ENCODE results near the gene GPRC5C. TPM values are rescaled to one million over a fixed set of nuclear protein-coding genes. Genes with fewer than 3 reads are reported as not detected.
A peak's percentile ranks its signal among the peaks of the same experiment; 100 is the strongest.

GPRC5C gene
- total and polyA plus RNA-seq, 2 of the 13 experiments (the other 11 are each of a cell fraction or from before 2014, with no cell fraction given) = 85.6 to 300 TPM

DNA sequence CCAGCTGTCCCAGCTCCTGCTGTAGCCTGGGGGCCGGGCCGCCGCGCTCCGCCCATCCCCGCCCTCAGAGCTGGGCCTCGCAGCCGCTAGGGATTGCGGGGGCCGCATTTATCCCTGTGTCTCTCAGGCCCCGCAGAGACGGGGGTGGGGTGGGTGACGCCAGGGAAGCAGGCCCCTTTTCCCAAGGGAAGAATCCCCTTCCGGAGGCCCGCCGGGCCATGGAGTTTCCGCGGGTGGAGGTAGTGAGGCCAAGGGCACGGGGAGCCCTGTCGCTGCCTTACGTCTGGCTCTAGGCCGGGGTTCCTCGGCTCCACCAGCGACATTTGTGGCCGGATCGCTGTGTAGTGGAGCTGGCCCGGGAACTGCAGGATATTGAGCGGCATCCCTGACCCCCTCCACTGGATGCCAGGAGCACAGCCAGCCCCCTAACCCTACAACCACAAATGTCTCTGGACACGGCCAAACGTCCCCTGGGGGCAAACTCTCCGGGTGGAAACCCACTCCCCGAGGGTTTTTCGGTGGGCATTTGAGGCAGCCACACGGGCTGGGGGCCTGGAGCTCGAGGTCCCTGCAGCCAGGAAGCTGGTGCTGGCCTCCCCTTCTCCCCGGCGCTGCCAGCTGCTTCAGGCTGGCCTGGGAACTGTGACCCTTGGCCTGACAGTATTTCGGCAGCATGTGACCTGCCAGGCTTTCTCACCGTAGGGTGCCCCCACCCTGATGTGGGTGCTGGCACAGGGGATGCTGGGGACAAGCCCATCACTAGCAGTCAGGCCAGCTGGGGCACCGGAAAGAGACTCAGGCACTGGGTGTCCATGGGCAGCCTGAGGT, 22.5 kb downstream of the GPRC5C start (continued):
- TF ChIP-seq ZNF816 (CRISPR knock-in tag; IDR thresholded peaks at IDR 0.05; ENCODE audit: borderline replicate concordance) (0 out of 2 replicates have a peak, but pooled peaks have one; percentile 17), TGIF2 (CRISPR knock-in tag; IDR thresholded peaks at IDR 0.05) (0 out of 2 replicates have a peak, but pooled peaks have one; percentile 35), ZNF670 (CRISPR knock-in tag; IDR thresholded peaks at IDR 0.05; ENCODE audit: borderline replicate concordance) (no peak; the same call in 1 of the 2 replicates), JUND (CRISPR knock-in tag; IDR thresholded peaks at IDR 0.05) (no peak), ZNF850 (CRISPR knock-in tag; conservative IDR thresholded peaks at IDR 0.05) (no peak), ZNF781 (CRISPR knock-in tag; IDR thresholded peaks at IDR 0.05; ENCODE audit: borderline replicate concordance, not compliant biosample characterization) (peak; percentile 49), ZSCAN29 (CRISPR knock-in tag; conservative IDR thresholded peaks at IDR 0.05) (0 out of 2 replicates have a peak, but pooled peaks have one; percentile 70), ZNF263 (CRISPR knock-in tag; IDR thresholded peaks at IDR 0.05) (0 out of 2 replicates have a peak, but pooled peaks have one; percentile 13), HINFP (CRISPR knock-in tag; IDR thresholded peaks at IDR 0.05; ENCODE audit: low read depth) (0 out of 2 replicates have a peak, but pooled peaks have one; percentile 49), RAD21 (CRISPR knock-in tag; IDR thresholded peaks at IDR 0.05) (peak; percentile 47), ZNF276 (CRISPR knock-in tag; IDR thresholded peaks at IDR 0.05; ENCODE audit: low read depth) (peak; percentile 60), PCBP1 (IDR thresholded peaks at IDR 0.05; ENCODE audit: borderline replicate concordance, low read depth, low read length) (0 out of 2 replicates have a peak, but pooled peaks have one; percentile 8), HNRNPL (IDR thresholded peaks at IDR 0.05; ENCODE audit: low read depth, low read length) (peak; percentile 76; the same call in 1 of the 2 replicates), ZBTB14 (CRISPR knock-in tag; IDR thresholded peaks at IDR 0.05) (0 out of 2 replicates have a peak, but pooled peaks have one; percentile 18), ZNF343 (CRISPR knock-in tag; IDR thresholded peaks at IDR 0.05) (peak; percentile 55; the same call in 1 of the 2 replicates)
- TF ChIP-seq, protein P1, sequence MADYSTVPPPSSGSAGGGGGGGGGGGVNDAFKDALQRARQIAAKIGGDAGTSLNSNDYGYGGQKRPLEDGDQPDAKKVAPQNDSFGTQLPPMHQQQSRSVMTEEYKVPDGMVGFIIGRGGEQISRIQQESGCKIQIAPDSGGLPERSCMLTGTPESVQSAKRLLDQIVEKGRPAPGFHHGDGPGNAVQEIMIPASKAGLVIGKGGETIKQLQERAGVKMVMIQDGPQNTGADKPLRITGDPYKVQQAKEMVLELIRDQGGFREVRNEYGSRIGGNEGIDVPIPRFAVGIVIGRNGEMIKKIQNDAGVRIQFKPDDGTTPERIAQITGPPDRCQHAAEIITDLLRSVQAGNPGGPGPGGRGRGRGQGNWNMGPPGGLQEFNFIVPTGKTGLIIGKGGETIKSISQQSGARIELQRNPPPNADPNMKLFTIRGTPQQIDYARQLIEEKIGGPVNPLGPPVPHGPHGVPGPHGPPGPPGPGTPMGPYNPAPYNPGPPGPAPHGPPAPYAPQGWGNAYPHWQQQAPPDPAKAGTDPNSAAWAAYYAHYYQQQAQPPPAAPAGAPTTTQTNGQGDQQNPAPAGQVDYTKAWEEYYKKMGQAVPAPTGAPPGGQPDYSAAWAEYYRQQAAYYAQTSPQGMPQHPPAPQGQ (CRISPR knock-in tag; IDR thresholded peaks at IDR 0.05; ENCODE audit: borderline replicate concordance) = no peak
- TF ChIP-seq, protein P2, sequence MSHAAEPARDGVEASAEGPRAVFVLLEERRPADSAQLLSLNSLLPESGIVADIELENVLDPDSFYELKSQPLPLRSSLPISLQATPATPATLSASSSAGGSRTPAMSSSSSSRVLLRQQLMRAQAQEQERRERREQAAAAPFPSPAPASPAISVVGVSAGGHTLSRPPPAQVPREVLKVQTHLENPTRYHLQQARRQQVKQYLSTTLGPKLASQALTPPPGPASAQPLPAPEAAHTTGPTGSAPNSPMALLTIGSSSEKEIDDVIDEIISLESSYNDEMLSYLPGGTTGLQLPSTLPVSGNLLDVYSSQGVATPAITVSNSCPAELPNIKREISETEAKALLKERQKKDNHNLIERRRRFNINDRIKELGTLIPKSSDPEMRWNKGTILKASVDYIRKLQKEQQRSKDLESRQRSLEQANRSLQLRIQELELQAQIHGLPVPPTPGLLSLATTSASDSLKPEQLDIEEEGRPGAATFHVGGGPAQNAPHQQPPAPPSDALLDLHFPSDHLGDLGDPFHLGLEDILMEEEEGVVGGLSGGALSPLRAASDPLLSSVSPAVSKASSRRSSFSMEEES (CRISPR knock-in tag; IDR thresholded peaks at IDR 0.05) = peak; percentile 18
- TF ChIP-seq, protein P3, sequence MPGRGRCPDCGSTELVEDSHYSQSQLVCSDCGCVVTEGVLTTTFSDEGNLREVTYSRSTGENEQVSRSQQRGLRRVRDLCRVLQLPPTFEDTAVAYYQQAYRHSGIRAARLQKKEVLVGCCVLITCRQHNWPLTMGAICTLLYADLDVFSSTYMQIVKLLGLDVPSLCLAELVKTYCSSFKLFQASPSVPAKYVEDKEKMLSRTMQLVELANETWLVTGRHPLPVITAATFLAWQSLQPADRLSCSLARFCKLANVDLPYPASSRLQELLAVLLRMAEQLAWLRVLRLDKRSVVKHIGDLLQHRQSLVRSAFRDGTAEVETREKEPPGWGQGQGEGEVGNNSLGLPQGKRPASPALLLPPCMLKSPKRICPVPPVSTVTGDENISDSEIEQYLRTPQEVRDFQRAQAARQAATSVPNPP (CRISPR knock-in tag; IDR thresholded peaks at IDR 0.05) = peak; percentile 68; the same call in 1 of the 2 replicates

Measured in HepG2 (cell line).